NB4 (cell line): ENCODE measurements around the gene CCDC102B.
A peak's percentile ranks its signal among the peaks of the same experiment; 100 is the strongest.

Experiments
- DNase-seq: peaks from one replicate; pipeline ENCODE4 v3.0.0; 2010; ENCODE audit warnings: low read depth
- H3K4me3 ChIP-seq: one replicate; pipeline ENCODE4 v1.5.1; 2011; ENCODE audit warnings: mild to moderate bottlenecking, low read depth, low read length, moderate library complexity
- MYC ChIP-seq: IDR thresholded peaks from 2 replicates; pipeline ENCODE4 v1.6.1; 2011; ENCODE audit warnings: low read depth, low read length
- POLR2A ChIP-seq: IDR thresholded peaks from 2 replicates; pipeline ENCODE4 v1.6.1; 2011; ENCODE audit warnings: mild to moderate bottlenecking; ENCODE audit not compliant: insufficient read length; ENCODE audit errors: extremely low read depth
- TF ChIP-seq, protein P1 (sequence below): IDR thresholded peaks from 2 replicates; pipeline ENCODE4 v1.6.1; 2011; ENCODE audit warnings: low read depth, low read length
- TF ChIP-seq, protein P2 (sequence below): IDR thresholded peaks from one replicate; pipeline ENCODE4 v1.5.1; 2012; ENCODE audit warnings: low read depth, low read length

Gene CCDC102B

GRCh38 chr18:68841301-68841700, 43.4 kb downstream of the CCDC102B start:
- no peak for TF ChIP-seq MYC
- TF ChIP-seq POLR2A = no peak
- no peak overlapping the region for H3K4me3 ChIP-seq
- no peak for DNase-seq

DNA sequence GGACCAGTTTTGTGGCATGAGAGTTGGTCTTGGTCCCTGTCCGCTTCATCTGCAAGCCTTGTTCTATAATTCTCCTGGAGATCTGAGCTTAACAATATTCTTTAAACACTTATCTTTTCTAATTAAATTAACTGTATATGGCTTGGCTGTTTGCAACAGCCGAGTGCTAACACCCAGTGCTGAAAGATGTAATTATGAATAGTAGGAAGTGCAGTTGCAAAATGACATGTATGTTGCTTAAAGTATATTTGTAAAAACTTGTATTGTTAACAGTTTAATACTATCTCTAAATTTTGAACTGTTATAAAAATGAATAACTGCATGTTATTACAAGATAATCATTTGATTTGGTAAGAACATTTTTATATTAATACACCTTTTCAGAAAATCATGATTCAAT, 45.1 kb downstream of the CCDC102B start:
- no peak overlapping the region for H3K4me3 ChIP-seq
- DNase-seq = no peak
- TF ChIP-seq, protein P1, sequence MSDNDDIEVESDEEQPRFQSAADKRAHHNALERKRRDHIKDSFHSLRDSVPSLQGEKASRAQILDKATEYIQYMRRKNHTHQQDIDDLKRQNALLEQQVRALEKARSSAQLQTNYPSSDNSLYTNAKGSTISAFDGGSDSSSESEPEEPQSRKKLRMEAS = no peak
- TF ChIP-seq MYC (no peak), POLR2A (no peak)
- TF ChIP-seq, protein P2, sequence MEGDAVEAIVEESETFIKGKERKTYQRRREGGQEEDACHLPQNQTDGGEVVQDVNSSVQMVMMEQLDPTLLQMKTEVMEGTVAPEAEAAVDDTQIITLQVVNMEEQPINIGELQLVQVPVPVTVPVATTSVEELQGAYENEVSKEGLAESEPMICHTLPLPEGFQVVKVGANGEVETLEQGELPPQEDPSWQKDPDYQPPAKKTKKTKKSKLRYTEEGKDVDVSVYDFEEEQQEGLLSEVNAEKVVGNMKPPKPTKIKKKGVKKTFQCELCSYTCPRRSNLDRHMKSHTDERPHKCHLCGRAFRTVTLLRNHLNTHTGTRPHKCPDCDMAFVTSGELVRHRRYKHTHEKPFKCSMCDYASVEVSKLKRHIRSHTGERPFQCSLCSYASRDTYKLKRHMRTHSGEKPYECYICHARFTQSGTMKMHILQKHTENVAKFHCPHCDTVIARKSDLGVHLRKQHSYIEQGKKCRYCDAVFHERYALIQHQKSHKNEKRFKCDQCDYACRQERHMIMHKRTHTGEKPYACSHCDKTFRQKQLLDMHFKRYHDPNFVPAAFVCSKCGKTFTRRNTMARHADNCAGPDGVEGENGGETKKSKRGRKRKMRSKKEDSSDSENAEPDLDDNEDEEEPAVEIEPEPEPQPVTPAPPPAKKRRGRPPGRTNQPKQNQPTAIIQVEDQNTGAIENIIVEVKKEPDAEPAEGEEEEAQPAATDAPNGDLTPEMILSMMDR = no peak

- TF ChIP-seq MYC = no peak
- TF ChIP-seq, protein P1 = no peak
- no peak for TF ChIP-seq POLR2A
- TF ChIP-seq, protein P2 = no peak
- DNase-seq = no peak
- no peak overlapping the region for H3K4me3 ChIP-seq
Measured at GRCh38 chr18:68843473-68844089, 45.7 kb downstream of the CCDC102B start.

- DNase-seq = peak; percentile 26
- H3K4me3 ChIP-seq = no peak overlapping the region
- TF ChIP-seq, protein P1 = no peak
- TF ChIP-seq, protein P2 = peak; percentile 31
Measured at GRCh38 chr18:68847219-68847837, 49.4 kb downstream of the CCDC102B start.

DNA sequence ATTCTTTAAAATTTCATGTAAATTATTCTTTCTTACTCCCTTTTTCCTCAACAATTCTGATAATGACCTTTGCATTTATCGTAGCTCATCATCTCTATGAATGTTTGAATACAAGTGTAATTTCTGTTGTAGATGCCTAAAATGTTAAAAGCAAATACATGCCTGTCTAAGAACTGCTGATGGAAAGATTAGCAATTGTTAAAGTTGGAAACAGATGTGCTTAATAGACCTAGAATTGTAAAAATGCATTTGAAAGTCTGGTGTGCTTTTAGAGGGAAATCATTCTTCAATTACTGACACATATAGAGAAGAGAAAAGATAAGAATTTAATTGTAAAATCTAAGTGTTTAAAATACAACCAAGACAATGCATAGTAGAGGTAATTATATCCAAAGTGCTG, 50.4 kb downstream of the CCDC102B start:
- TF ChIP-seq, protein P1 = no peak
- TF ChIP-seq, protein P2 = no peak
- TF ChIP-seq POLR2A (no peak), MYC (no peak)
- no peak for DNase-seq
- no peak overlapping the region for H3K4me3 ChIP-seq

GRCh38 chr18:68854786-68855391, 57.0 kb downstream of the CCDC102B start:
- no peak for DNase-seq

More at GRCh38 chr18:68854786-68855391, 57.0 kb downstream of the CCDC102B start:
- H3K4me3 ChIP-seq = no peak overlapping the region
- no peak for TF ChIP-seq POLR2A
- TF ChIP-seq, protein P1 = no peak
- TF ChIP-seq MYC = no peak
